Fibroblast of villous mesenchyme (primary cell): ENCODE measurements around the gene ANKLE1. TPM values are rescaled to one million over a fixed set of nuclear protein-coding genes. Genes with fewer than 3 reads are reported as not detected.

Experiments used
- DNase-seq: peaks from one replicate; pipeline ENCODE4 v3.0.0-alpha.2; 2010; ENCODE audit warnings: low read depth
- H3K4me3 ChIP-seq: 2 replicates; pipeline ENCODE4 v1.5.1; 2011; ENCODE audit warnings: low read depth, mild to moderate bottlenecking, low read length
- total RNA-seq: library from RNA; depleted of rRNA; stranded (reverse); fragments of >200 nt; gene quantifications from 2 replicates; pipeline ENCODE4 v1.2.3, GENCODE V29; 2012
- TF ChIP-seq, protein P1 (sequence below): IDR thresholded peaks from 2 replicates; pipeline ENCODE4 v1.5.1; 2012; ENCODE audit warnings: low read depth, mild to moderate bottlenecking, low read length; ENCODE audit not compliant: insufficient read depth

ANKLE1 gene, protein sequence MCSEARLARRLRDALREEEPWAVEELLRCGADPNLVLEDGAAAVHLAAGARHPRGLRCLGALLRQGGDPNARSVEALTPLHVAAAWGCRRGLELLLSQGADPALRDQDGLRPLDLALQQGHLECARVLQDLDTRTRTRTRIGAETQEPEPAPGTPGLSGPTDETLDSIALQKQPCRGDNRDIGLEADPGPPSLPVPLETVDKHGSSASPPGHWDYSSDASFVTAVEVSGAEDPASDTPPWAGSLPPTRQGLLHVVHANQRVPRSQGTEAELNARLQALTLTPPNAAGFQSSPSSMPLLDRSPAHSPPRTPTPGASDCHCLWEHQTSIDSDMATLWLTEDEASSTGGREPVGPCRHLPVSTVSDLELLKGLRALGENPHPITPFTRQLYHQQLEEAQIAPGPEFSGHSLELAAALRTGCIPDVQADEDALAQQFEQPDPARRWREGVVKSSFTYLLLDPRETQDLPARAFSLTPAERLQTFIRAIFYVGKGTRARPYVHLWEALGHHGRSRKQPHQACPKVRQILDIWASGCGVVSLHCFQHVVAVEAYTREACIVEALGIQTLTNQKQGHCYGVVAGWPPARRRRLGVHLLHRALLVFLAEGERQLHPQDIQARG
- 0.32 and 0.86 TPM in 2 replicates for total RNA-seq

DNA sequence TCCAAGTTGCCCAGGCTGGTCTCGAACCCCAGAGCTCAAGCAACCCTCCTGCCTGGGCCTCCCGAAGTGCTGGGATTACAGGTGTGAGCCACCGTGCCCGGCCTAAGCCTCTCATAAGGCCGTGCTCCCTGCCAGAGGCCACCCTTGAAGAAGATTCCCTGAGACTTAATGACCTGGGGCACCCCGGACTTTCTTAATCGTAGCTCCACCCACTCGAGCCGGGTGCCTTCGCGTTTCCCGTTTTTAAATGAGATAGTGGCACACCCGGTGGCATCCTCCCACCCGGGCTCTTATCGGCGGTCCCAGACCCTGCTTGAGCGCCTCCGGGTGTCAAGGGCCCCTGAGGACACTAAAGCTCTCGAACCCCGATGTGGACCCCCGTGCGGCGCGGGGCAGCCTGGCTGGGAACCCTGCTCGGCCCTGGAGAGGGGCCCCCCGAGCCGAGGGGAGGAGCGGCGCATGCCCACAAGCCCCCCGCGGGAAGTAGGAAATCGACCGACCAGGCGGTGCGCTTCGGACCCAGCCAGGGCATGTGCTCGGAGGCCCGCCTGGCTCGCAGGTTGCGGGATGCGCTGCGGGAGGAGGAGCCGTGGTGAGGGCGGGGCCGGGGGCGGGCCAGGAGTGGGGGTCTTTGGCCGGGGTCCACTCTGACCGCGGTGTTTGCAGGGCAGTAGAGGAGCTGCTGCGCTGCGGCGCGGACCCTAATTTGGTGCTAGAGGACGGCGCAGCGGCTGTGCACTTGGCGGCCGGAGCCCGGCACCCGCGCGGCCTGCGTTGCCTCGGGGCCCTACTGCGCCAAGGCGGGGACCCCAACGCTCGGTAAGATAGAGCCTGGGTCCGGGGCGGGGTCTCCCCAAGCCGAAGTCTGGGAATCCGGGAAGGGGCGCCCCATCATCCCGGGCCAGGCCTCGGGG, at the start of gene ANKLE1:
TSS of gene ANKLE1 (plus strand) at position 511 of the 914 bp plus-strand sequence. CDS start at position 531, 20 bp downstream.
- peak within 1 kb of the TSS; percentile 55 for H3K4me3 ChIP-seq
- TF ChIP-seq, protein P1, sequence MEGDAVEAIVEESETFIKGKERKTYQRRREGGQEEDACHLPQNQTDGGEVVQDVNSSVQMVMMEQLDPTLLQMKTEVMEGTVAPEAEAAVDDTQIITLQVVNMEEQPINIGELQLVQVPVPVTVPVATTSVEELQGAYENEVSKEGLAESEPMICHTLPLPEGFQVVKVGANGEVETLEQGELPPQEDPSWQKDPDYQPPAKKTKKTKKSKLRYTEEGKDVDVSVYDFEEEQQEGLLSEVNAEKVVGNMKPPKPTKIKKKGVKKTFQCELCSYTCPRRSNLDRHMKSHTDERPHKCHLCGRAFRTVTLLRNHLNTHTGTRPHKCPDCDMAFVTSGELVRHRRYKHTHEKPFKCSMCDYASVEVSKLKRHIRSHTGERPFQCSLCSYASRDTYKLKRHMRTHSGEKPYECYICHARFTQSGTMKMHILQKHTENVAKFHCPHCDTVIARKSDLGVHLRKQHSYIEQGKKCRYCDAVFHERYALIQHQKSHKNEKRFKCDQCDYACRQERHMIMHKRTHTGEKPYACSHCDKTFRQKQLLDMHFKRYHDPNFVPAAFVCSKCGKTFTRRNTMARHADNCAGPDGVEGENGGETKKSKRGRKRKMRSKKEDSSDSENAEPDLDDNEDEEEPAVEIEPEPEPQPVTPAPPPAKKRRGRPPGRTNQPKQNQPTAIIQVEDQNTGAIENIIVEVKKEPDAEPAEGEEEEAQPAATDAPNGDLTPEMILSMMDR: no peak
- DNase-seq: no peak

DNA sequence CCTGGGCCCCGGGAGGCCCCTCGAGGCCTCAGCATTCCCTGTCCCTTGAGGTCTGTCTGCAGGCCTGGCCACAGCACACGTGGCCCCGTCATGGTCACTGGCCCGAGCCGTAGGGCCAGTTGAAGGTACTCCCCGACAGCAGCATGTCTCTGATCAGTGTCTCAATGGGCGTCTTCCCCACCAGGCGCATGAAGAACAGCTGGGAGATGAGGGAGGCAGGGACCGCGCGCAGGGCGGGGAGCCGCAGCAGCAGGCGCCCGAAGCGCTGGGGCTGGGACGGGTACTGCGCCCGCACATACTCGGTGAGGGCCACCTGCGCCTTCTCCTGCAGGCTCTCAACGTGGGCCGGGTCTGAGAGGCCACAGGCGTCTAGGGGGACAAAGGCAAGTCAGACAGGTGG, 49.4 kb upstream of the ANKLE1 start:
- TF ChIP-seq, protein P1: no peak
- no peak overlapping the region for H3K4me3 ChIP-seq
- no peak for DNase-seq

DNA sequence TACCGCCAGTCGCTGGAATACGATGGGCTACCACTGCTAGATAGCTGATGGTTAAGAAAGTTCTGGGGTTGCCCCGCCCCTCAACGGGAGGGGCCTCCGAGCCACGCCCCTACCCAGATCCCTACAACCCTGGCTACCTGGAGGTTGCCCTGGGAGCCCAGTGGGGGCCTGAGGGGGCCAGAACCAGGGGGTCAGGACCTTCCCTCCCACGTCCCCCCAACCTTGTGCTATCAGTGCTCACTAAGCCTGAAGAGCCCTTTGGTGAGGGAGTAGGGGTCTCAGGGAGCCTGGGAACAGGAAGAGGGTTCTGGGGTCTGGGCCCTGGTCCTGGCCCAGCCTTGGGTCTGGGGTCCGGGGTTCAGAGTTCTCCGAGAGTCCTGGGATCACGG, 46.8 kb upstream of the ANKLE1 start:
- TF ChIP-seq, protein P1: no peak
- DNase-seq: peak; percentile 53
- H3K4me3 ChIP-seq: peak overlapping the region; percentile 53

DNA sequence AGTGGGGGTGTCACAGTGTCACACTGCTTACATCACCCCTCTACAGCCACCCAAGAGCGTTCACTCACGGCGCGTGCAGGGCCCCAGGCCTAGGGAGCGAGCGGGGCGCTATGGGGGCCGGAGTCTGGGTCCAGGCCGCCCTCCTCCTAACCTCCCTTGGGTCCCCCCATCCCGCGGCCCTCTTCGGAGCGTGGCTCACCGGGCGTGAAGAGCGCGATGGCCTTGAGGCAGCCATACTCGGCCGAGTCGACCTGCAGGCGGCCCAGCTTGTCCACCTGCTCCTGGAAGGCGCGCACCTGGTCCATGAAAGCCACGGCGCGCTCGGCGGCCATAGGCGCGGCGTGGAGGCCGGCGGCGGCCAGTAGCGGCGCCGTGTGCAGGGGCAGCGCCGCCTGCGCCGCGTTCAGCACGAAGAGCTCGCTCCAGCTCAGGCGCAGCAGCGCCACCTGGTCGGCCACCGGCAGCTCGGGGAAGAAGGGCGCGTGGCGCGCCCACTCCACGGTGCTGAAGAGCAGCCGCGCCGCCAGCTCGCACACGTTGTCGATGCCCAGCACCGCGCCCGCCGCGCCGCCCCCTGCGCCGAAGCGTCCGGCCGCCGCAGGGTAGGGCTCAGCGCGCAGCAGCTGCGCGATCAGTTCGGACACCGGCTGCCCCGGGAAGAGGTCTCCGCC, 46.3 kb upstream of the ANKLE1 start:
- peak overlapping the region; percentile 53 for H3K4me3 ChIP-seq
- DNase-seq: peak; percentile 78
- TF ChIP-seq, protein P1: peak; percentile 31

DNA sequence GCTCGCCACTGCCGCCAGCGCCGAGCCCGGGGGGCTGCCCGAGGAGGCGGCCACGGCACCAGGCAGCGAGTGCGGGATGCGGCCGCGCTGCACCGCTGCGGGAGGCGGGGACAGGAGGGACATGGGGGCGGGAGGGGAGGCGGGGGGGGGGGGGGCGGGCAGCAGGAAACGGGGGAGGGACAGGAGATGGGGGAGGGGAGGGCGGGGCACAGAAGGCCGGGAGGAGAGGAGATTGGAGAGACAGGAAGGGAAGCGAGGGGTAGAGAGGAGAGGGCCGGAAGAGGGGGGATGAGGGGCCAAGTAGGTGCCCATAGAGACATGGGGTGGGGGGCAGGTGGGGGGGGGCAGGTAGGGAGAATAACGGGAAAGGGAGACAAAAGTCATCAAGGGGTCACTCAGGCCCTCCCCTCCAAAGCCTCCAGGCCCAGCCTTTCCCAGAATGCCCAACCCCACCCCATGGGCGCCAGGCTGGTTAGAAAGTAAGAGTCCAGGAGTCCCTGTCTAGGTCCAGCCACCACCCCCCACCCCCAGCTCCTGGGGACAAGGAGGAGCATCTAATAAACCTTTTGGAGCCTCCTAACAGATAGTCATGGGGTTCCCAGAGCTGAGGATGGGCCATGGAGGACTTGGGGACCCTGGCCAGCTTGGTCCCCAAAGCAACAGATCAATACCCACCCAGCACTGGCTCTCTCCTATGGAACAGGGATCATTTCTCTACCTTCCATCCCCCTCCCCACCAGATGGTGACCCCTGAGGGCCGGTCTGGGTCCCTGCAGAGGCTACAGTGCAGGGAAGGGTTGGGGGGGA, 45.5 kb upstream of the ANKLE1 start:
- peak overlapping the region; percentile 40 for H3K4me3 ChIP-seq
- TF ChIP-seq, protein P1: no peak
- no peak for DNase-seq
